GM21390 (cell line): ENCODE results near the gene IFIT1B.
"Not testable (repeated sequence)": the region's sequence is repeated elsewhere in the genome, so short reads cannot be mapped to it uniquely, and the experiment has no call there.

ENCODE experiments used
- ATAC-seq: cut with Tn5 transposase; IDR thresholded peaks from one replicate; pipeline ENCODE4 v1.9.1; 2021; ENCODE audit not compliant: unreplicated experiment

IFIT1B gene

GRCh38 chr10:89411135-89411534, 33.3 kb downstream of the IFIT1B start:
- not testable (repeated sequence) for ATAC-seq

DNA sequence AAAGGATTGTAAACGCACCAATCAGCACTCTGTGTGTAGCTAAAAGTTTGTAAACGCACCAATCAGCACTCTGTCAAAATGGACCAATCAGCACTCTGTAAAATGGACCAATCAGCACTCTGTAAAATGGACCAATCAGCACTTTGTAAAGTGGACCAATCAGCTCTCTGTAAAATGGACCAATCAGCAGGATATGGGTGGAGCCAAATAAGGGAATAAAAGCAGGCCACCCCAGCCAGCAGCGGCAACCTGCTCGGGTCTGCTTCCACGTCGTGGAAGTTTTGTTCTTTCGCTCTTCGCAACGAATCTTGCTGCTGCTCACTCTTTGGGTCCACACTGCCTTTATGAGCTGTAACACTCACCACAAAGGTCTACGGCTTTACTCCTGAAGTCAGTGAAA, 34.4 kb downstream of the IFIT1B start:
- ATAC-seq, result not testable (repeated sequence)

GRCh38 chr10:89413398-89413912, 35.6 kb downstream of the IFIT1B start:
- no peak for ATAC-seq

DNA sequence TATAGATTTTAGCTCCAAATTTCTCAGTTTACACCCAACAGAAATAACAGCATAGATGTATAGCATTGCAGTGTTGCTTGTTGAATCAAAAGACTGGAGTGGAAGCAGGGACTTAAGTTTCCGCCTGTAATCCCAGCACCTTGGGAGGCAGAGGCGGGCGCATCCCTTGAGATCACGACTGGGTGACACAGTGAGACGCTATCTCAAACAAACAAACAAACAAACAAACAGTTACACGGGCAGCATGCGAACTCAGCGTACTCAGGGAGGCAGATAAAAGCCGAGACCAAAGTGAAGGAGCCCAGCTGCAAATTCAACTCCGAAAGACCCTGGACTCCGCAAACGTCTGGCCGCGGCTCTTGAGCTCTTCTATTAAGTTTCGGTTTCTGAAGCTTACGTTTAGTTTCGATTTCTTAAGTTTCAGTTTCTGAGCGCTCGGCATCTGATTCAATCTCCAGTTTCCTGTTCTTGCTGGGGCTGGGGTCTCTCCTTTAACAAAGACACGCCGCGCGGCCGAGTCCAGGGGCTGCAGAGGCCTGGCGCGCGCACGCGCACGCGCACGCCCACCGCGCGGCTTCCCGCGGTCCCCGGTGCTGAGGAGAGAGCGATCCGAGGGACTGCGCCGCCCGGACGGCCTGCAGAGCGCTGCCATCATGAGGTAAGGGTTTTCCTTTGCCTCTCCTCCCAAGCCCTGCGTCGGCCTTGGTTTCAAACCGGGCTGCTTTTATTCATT, 36.5 kb downstream of the IFIT1B start, which contains the start of gene IFIT5:
TSS of gene IFIT5 (plus strand) at position 423 of the 733 bp plus-strand sequence. CDS start at position 654, 231 bp downstream.
- peak; percentile 78 for ATAC-seq

- ATAC-seq, result peak; percentile 30
Measured at GRCh38 chr10:89414879-89415821, 37.3 kb downstream of the IFIT1B start.

- no peak for ATAC-seq
Measured at GRCh38 chr10:89416465-89416864, 38.6 kb downstream of the IFIT1B start.

- ATAC-seq, result no peak
Measured at GRCh38 chr10:89419548-89419947, 41.7 kb downstream of the IFIT1B start.

GRCh38 chr10:89421018-89421476, 43.2 kb downstream of the IFIT1B start:
- no peak for ATAC-seq

- ATAC-seq, result no peak
Measured at GRCh38 chr10:89425000-89425399, 47.1 kb downstream of the IFIT1B start.

DNA sequence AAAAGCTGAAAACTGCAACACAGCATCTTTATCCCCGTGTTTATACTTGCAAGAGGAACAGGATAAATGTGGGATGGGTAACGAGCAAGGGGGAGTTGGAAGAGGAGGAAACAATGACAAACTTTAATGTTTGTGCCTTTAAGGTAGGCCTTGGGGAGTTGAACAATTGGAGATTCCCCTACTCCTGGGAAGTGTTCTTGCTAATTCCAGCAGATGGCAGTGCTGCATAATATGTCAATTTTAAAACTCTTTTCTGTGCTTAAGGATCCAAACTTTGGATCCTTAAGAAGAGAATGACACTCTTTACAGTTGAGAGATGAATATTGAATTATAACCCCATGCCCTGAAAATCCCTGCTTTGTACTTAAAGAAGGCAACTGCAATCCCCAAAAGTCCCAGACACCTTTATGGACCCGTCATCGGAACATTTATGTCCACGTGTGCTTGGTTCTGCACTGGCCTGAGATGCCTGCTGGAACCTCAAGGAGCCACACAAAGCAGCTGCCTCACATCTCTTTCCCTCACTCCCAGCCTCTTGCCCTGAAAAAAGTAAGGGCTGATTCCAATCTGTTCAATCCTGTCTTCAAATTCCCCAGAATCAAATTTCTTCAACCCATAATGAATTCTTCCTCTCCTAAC, 48.5 kb downstream of the IFIT1B start:
- ATAC-seq, result no peak

GRCh38 chr10:89427629-89428028, 49.8 kb downstream of the IFIT1B start:
- no peak for ATAC-seq

DNA sequence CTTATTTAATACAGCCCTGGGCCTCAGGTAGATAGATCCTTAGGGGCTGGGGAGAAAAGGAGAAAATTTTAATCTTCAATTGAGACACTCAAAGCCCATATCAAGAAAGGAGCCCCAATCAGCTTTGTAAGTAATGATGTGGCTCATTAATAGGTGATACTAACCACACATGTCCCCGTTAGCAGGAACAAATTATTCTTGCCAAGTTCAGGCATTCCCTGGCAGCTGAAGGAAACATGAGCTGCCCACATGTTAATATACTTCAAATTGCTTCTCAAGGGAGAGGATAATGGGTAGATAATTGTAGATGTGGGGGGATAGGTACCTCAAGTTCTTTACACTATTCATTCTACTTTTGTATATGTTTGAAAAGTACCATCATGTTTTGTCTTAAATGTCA, 51.0 kb downstream of the IFIT1B start:
- no peak for ATAC-seq

DNA sequence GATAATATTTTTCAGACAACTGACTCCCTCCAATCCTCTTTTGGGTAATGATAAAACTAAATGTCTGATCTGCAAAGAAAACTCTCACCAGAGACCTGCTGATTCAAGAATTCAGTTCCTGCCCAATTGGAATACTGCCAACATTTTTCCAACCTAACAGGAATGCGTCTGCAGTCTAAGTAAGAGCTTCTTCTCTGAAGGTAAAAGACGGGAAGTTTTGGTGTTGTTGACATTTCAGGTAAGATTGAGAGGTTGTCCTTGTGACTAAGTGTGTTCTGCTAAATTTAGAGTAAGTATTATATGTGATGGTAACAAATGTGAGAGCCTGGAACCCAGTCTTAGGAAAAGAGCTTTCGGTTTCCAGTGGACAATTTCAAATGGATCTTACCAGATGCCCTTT, 54.1 kb downstream of the IFIT1B start:
- ATAC-seq, result no peak
